NCI-H2196 treated with DMSO at 0.1 percent for 48 hours (cell line): ENCODE measurements around the gene STAG1.
"Not testable (repeated sequence)": the region's sequence is repeated elsewhere in the genome, so short reads cannot be mapped to it uniquely, and the experiment has no call there.

Experiments used
- DNase-seq: peaks from one replicate; lab custom pipeline; 2025; ENCODE audit not compliant: unreplicated experiment; lab: John Stamatoyannopoulos, UW

The STAG1 gene

GRCh38 chr3:136427236-136427635 lies 324.9 kb downstream of the STAG1 start:
- DNase-seq = no peak

GRCh38 chr3:136414476-136414875 lies 337.7 kb downstream of the STAG1 start:
- DNase-seq = no peak

- no peak for DNase-seq
Observed at GRCh38 chr3:136412307-136412706, 339.9 kb downstream of the STAG1 start.

- no peak for DNase-seq
Observed at GRCh38 chr3:136409549-136409948, 342.6 kb downstream of the STAG1 start.

GRCh38 chr3:136404056-136404455 lies 348.1 kb downstream of the STAG1 start:
- DNase-seq = no peak

GRCh38 chr3:136396916-136397315 lies 355.3 kb downstream of the STAG1 start:
- no peak for DNase-seq

GRCh38 chr3:136390574-136390973 lies 361.6 kb downstream of the STAG1 start:
- DNase-seq = no peak

- DNase-seq = no peak
Observed at GRCh38 chr3:136387031-136387430, 365.1 kb downstream of the STAG1 start.

- no peak for DNase-seq
Observed at GRCh38 chr3:136385457-136385856, 366.7 kb downstream of the STAG1 start.

- no peak for DNase-seq
Observed at GRCh38 chr3:136381051-136381450, 371.1 kb downstream of the STAG1 start.

GRCh38 chr3:136380530-136380929 lies 371.6 kb downstream of the STAG1 start:
- no peak for DNase-seq

GRCh38 chr3:136378011-136378410 lies 374.2 kb downstream of the STAG1 start:
- DNase-seq = no peak

- DNase-seq = no peak
Observed at GRCh38 chr3:136377508-136377907, 374.7 kb downstream of the STAG1 start.

- not testable (repeated sequence) for DNase-seq
Observed at GRCh38 chr3:136375800-136376199, 376.4 kb downstream of the STAG1 start.

- DNase-seq = no peak
Observed at GRCh38 chr3:136366289-136366688, 385.9 kb downstream of the STAG1 start.

- no peak for DNase-seq
Observed at GRCh38 chr3:136353461-136353860, 398.7 kb downstream of the STAG1 start.

GRCh38 chr3:136351905-136352304 lies 400.3 kb downstream of the STAG1 start:
- no peak for DNase-seq

- no peak for DNase-seq
Observed at GRCh38 chr3:136351351-136351750, 400.8 kb downstream of the STAG1 start.

GRCh38 chr3:136350557-136350956 lies 401.6 kb downstream of the STAG1 start:
- no peak for DNase-seq

- DNase-seq = peak; percentile 21
Observed at GRCh38 chr3:136350132-136350531, 402.0 kb downstream of the STAG1 start.

- no peak for DNase-seq
Observed at GRCh38 chr3:136346486-136346885, 405.7 kb downstream of the STAG1 start.

GRCh38 chr3:136343873-136344555 lies 408.2 kb downstream of the STAG1 start:
- peak; percentile 54 for DNase-seq

- DNase-seq = peak; percentile 54
Observed at GRCh38 chr3:136343446-136343845, 408.7 kb downstream of the STAG1 start.
